Activated T-cell treated with anti-CD3 and anti-CD28 coated beads, Interleukin-2, amount 50 U/mL, for 72 hours (primary cell): ENCODE measurements around the gene TLX3. TPM values are rescaled to one million over a fixed set of nuclear protein-coding genes. Genes with fewer than 3 reads are reported as not detected.
"Not testable (repeated sequence)": the region's sequence is repeated elsewhere in the genome, so short reads cannot be mapped to it uniquely, and the experiment has no call there.

Source experiments
- ATAC-seq, 2 donors: fragments of 150-1000 bp; cut with Tn5 transposase; replicated peaks in 1 of 2; 2 replicates each; pipeline ENCODE4 v1.10.0; 2021; ENCODE audit warnings: moderate library complexity in 2 of 2, mild to moderate bottlenecking in 1 of 2
- DNase-seq, 2 donors: peaks; one replicate each; pipeline ENCODE4 v3.0.0; 2021 to 2022; ENCODE audit warnings: mixed read lengths in 1 of 2
- H3K27ac Mint-ChIP-seq: one replicate; pipeline ENCODE4 v1.8.0; 2022; ENCODE audit warnings: mild to moderate bottlenecking, moderate library complexity, mixed read lengths
- H3K27me3 Mint-ChIP-seq: one replicate; pipeline ENCODE4 v1.8.0; 2022; ENCODE audit warnings: low read depth, mixed read lengths
- H3K36me3 Mint-ChIP-seq, 2 donors: one replicate each; pipeline ENCODE4 v1.8.0; 2022; ENCODE audit warnings: mixed read lengths in 2 of 2, mild to moderate bottlenecking in 1 of 2; ENCODE audit not compliant: insufficient read depth in 2 of 2
- H3K4me1 Mint-ChIP-seq: one replicate; pipeline ENCODE4 v1.8.0; 2022; ENCODE audit warnings: low read depth, mixed read lengths
- H3K4me3 Mint-ChIP-seq, 2 donors: one replicate each; pipeline ENCODE4 v1.8.0; 2022; ENCODE audit warnings: mild to moderate bottlenecking in 2 of 2, mixed read lengths in 2 of 2, moderate library complexity in 2 of 2
- H3K9me3 Mint-ChIP-seq, 2 donors: one replicate each; pipeline ENCODE4 v1.8.0; 2022; ENCODE audit warnings: mixed read lengths in 2 of 2
- total RNA-seq, 2 donors: library from RNA; stranded (reverse); gene quantifications; one replicate each; pipeline ENCODE4 v1.2.3, GENCODE V29; 2022

The TLX3 gene
- total RNA-seq, 2 donors from 2014 or later: not detected

GRCh38 chr5:171351536-171352073 is 42.6 kb downstream of the TLX3 start:
- H3K27ac Mint-ChIP-seq: no peak overlapping the region
- no peaks in the 10 kb centered on the region for H3K36me3 Mint-ChIP-seq
- ATAC-seq: no peak
- no peak overlapping the region for H3K4me3 Mint-ChIP-seq
- peaks cover 5% of the 10 kb centered on the region for H3K4me1 Mint-ChIP-seq
- peaks cover 8% of the 10 kb centered on the region for H3K27me3 Mint-ChIP-seq
- no peaks in the 10 kb centered on the region for H3K9me3 Mint-ChIP-seq
- DNase-seq: no peak

GRCh38 chr5:171355302-171355724 is 46.3 kb downstream of the TLX3 start:
- Mint-ChIP-seq H3K4me3 (peak overlapping the region in 1 of 2 donors; percentile 43), H3K4me1 (peaks cover 5% of the 10 kb centered on the region), H3K9me3 (no peaks in the 10 kb centered on the region), H3K27ac (no peak overlapping the region), H3K27me3 (peaks cover 1% of the 10 kb centered on the region), H3K36me3 (no peaks in the 10 kb centered on the region)
- peak; percentile 65 to 72 for ATAC-seq
- peak; percentile 27 to 37 for DNase-seq

- H3K27me3 Mint-ChIP-seq: no peaks in the 10 kb centered on the region
These were observed 48.8 kb downstream of the TLX3 start for GRCh38 chr5:171357843-171358242.

GRCh38 chr5:171361151-171361550 is 52.1 kb downstream of the TLX3 start:
- peaks cover 27% of the 10 kb centered on the region for H3K27me3 Mint-ChIP-seq

More at GRCh38 chr5:171357843-171358242, 48.8 kb downstream of the TLX3 start:
- no peak overlapping the region for H3K27ac Mint-ChIP-seq
- H3K4me3 Mint-ChIP-seq: no peak overlapping the region
- H3K9me3 Mint-ChIP-seq: no peaks in the 10 kb centered on the region
- H3K36me3 Mint-ChIP-seq: no peaks in the 10 kb centered on the region
- no peak for ATAC-seq
- H3K4me1 Mint-ChIP-seq: peaks cover 5% of the 10 kb centered on the region
- DNase-seq: no peak

More at GRCh38 chr5:171361151-171361550, 52.1 kb downstream of the TLX3 start:
- not testable (repeated sequence) for H3K27ac Mint-ChIP-seq, H3K4me1 Mint-ChIP-seq, ATAC-seq, H3K4me3 Mint-ChIP-seq, H3K36me3 Mint-ChIP-seq, DNase-seq, H3K9me3 Mint-ChIP-seq

Other genes with a start within 250 kb of the TLX3 start
- 1,000 to 10,000 TPM; 2,044 to 2,227 TPM for gene NPM1, start 78.6 kb downstream of the TLX3 start, total RNA-seq
- under 1 TPM; 0.12 to 0.17 TPM for gene FGF18, start 110.4 kb downstream of the TLX3 start, total RNA-seq